Naive thymus-derived CD4-positive, alpha-beta T cell (primary cell): Measurements from ENCODE around the gene DPPA4. TPM values are rescaled to one million over a fixed set of nuclear protein-coding genes. Genes with fewer than 3 reads are reported as not detected.
"Not testable (repeated sequence)": the region's sequence is repeated elsewhere in the genome, so short reads cannot be mapped to it uniquely, and the experiment has no call there.

Experiments used
- ATAC-seq: fragments of 150-1000 bp; cut with Tn5 transposase; 2 replicates; pipeline ENCODE4 v1.10.0; 2021; ENCODE audit warnings: mild to moderate bottlenecking, moderate library complexity
- CTCF ChIA-PET: fragments of 350-600 bp; sonication (Branson Sonifier 250); formaldehyde crosslinking; loops from one replicate; lab custom pipeline; 2021; ENCODE audit warnings: antibody characterized with exemption; lab: Charles Lee
- POLR2A ChIA-PET: fragments of 350-600 bp; sonication (Branson Sonifier 250); formaldehyde crosslinking; loops from one replicate; lab custom pipeline; 2021; ENCODE audit warnings: antibody characterized with exemption, inconsistent platforms; lab: Charles Lee
- DNase-seq, 9 donors: peaks; one replicate each; pipeline versions ENCODE4 v3.0.0 to v3.0.0-alpha.2; 2020 to 2022; ENCODE audit warnings: mixed read lengths in 1 of 9
- H3K27ac ChIP-seq: one replicate; pipeline ENCODE4 v1.7.0; 2013; ENCODE audit warnings: mild to moderate bottlenecking, low read depth, low read length, moderate library complexity
- H3K27me3 ChIP-seq, 2 donors: one replicate each; pipeline ENCODE4 v1.7.0; 2013; ENCODE audit warnings: low read length in 2 of 2, mild to moderate bottlenecking in 2 of 2, moderate library complexity in 2 of 2; ENCODE audit not compliant: control insufficient read depth in 2 of 2, insufficient read depth in 2 of 2
- H3K36me3 ChIP-seq, 3 experiments: 1 replicate in 2 of 3; 2 replicates in 1 of 3; pipeline ENCODE4 v1.7.0; 2013; ENCODE audit warnings: low read length in 3 of 3, mild to moderate bottlenecking in 3 of 3, moderate library complexity in 1 of 3; ENCODE audit not compliant: insufficient read depth in 3 of 3, control insufficient read depth in 2 of 3
- H3K4me1 ChIP-seq, 2 donors: one replicate each; pipeline ENCODE4 v1.7.0; 2013; ENCODE audit warnings: low read length in 2 of 2, mild to moderate bottlenecking in 2 of 2, moderate library complexity in 1 of 2; ENCODE audit not compliant: control insufficient read depth in 2 of 2, insufficient read depth in 2 of 2
- H3K4me3 ChIP-seq: 2 replicates; pipeline ENCODE4 v1.7.0; 2013; ENCODE audit warnings: mild to moderate bottlenecking, low read length
- H3K9me3 ChIP-seq, 3 experiments: 1 replicate in 2 of 3; 2 replicates in 1 of 3; pipeline ENCODE4 v1.7.0; 2013; ENCODE audit warnings: low read length in 3 of 3; ENCODE audit not compliant: control insufficient read depth in 2 of 3
- H3K27ac Mint-ChIP-seq, 9 donors: one replicate each; pipeline ENCODE4 v1.8.0; 2020 to 2022; ENCODE audit warnings: mixed read lengths in 9 of 9, mild to moderate bottlenecking in 8 of 9, moderate library complexity in 5 of 9, inconsistent platforms in 2 of 9
- H3K27me3 Mint-ChIP-seq, 5 donors: one replicate each; pipeline ENCODE4 v1.8.0; 2021 to 2022; ENCODE audit warnings: mixed read lengths in 5 of 5, mild to moderate bottlenecking in 1 of 5
- H3K36me3 Mint-ChIP-seq, 5 donors: one replicate each; pipeline ENCODE4 v1.8.0; 2020 to 2022; ENCODE audit warnings: mixed read lengths in 5 of 5, mild to moderate bottlenecking in 3 of 5, inconsistent platforms in 1 of 5
- H3K4me1 Mint-ChIP-seq, 7 donors: one replicate each; pipeline ENCODE4 v1.8.0; 2020 to 2022; ENCODE audit warnings: mixed read lengths in 7 of 7, mild to moderate bottlenecking in 3 of 7, inconsistent platforms in 1 of 7
- H3K4me3 Mint-ChIP-seq, 10 donors: one replicate each; pipeline ENCODE4 v1.8.0; 2020 to 2022; ENCODE audit warnings: mild to moderate bottlenecking in 10 of 10, mixed read lengths in 10 of 10, moderate library complexity in 6 of 10, inconsistent platforms in 2 of 10
- H3K9me3 Mint-ChIP-seq, 11 donors: one replicate each; pipeline ENCODE4 v1.8.0; 2020 to 2022; ENCODE audit warnings: mixed read lengths in 11 of 11, mild to moderate bottlenecking in 4 of 11, inconsistent platforms in 1 of 11, moderate library complexity in 1 of 11
- intact Hi-C, 2 donors: fragments of 100-400 bp; cut with micrococcal nuclease; formaldehyde crosslinking; loops; one replicate each; pipeline ENCODE4 v1.15.1; 2023
- polyA plus RNA-seq, 2 donors: library from polyadenylated mRNA; unstranded; fragments of 300-500 nt; fragmentation: Illumina TruSeq; gene quantifications; one replicate each; pipeline ENCODE4 v1.2.3, GENCODE V29; 2021
- total RNA-seq, 6 experiments: library from RNA in 5 of 6; stranded (reverse) in 5 of 6; gene quantifications; 1 replicate in 5 of 6; 2 replicates in 1 of 6; pipeline ENCODE4 v1.2.3 and lab custom pipeline; 2021 to 2026

The DPPA4 gene
- total and polyA plus RNA-seq, 7 experiments from 2014 or later, result 0.19 to 4.0 (median 1.5) TPM; not detected in 1

DNA sequence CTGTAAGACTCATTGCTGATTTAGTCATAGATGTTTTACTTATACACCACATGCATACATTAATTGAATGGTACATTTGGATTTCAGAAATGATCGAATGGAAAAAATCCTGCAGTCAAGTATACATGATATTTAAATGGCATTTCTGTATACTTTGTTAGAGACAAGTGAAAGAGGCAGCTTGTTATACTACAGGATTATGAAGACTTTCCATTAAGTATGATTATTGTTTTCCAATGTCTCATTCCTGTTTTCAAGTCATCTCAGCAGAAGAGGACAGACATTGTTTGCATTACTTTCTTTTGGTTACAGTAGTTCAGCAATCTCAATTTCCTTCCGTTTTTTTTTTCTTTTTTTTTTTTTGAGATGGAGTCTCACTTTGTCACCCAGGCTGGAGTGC lies 36.6 kb upstream of the DPPA4 start:
- intact Hi-C loops, result no loop called here
- H3K27ac ChIP-seq, result no peak overlapping the region
- Mint-ChIP-seq H3K4me3 (no peak overlapping the region), H3K27me3 (peaks cover 0 to 4% (median 0%) of the 10 kb centered on the region in 5 donors), H3K9me3 (peaks cover 0 to 3% (median 0%) of the 10 kb centered on the region in 11 donors), H3K27ac (no peak overlapping the region), H3K4me1 (no peaks in the 10 kb centered on the region), H3K36me3 (no peaks in the 10 kb centered on the region)
- no peaks in the 10 kb centered on the region for H3K9me3 ChIP-seq
- H3K27me3 ChIP-seq, result no peaks in the 10 kb centered on the region
- no peak overlapping the region for H3K4me3 ChIP-seq
- CTCF ChIA-PET, result no interaction called here
- DNase-seq, result no peak
- no peaks in the 10 kb centered on the region for H3K36me3 ChIP-seq
- POLR2A ChIA-PET, result no interaction called here
- H3K4me1 ChIP-seq, result no peaks in the 10 kb centered on the region
- no peak for ATAC-seq

DNA sequence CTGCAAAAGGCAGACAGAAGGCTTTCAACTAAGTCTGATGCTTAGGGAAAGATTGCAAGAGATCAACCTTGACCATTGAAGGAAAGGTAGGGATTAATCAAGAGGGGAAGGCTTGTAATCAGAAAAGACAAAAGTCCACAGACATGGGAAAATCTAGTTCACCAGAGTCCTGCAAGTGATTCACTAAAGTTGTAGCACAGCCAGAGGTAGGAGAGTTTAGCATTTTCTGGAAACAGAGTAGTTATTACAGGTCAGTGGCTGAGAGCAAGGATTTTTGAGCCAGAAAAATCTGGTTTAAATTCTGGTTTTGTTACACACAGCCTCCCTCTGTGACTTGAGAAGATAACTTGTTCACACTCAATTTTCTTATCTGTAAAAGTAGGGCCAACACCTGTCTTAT lies 35.3 kb upstream of the DPPA4 start:
- Mint-ChIP-seq H3K27ac (no peak overlapping the region), H3K9me3 (peaks cover 0 to 3% (median 0%) of the 10 kb centered on the region in 11 donors), H3K4me3 (no peak overlapping the region), H3K36me3 (no peaks in the 10 kb centered on the region), H3K27me3 (peaks cover 0 to 4% (median 0%) of the 10 kb centered on the region in 5 donors), H3K4me1 (no peaks in the 10 kb centered on the region)
- CTCF ChIA-PET, result no interaction called here
- ATAC-seq (no peak), DNase-seq (no peak)
- POLR2A ChIA-PET, result no interaction called here
- Histone ChIP-seq H3K27me3 (no peaks in the 10 kb centered on the region), H3K27ac (no peak overlapping the region), H3K9me3 (no peaks in the 10 kb centered on the region), H3K4me1 (no peaks in the 10 kb centered on the region), H3K4me3 (no peak overlapping the region), H3K36me3 (no peaks in the 10 kb centered on the region)
- intact Hi-C loops, result no loop called here

DNA sequence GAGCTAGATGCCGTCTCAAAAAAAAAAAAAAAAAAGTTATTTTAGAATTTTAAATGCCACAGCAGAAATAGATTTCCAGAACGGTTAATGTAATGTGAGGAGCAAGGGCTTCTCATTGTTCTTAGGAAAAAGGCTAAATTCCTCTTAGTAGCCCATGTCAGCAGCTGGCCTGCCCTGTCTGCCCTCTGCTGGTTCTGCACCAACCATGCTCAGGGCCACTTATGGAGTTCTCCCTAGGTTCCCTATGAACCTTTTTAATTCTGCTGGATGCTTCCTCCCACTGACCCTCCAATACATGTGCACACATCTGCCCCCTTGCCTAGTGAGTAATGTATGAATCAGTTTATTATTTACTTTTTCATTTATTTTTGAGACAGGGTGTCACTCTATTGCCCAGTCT lies 32.2 kb upstream of the DPPA4 start:
- no peaks in the 10 kb centered on the region for H3K4me1 ChIP-seq

DNA sequence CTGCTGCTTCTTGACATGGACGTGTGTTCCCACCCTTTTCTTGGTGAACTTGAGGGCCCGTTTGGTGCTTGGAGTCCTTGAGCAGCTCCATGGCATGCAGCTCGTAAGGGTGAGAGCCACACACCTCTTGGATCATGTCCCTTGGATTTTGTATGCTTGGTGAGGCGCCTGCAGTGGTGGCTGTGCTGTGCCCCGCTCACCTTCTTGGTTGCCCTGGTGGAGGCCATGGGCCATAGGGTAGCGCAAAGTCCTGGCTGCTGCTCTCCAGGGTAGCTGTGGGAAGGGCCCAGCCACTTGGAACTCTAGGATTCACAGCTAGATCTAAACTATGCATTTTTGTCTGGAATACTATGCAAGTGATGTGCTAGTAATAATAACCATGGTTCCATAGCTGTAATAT lies 26.7 kb upstream of the DPPA4 start:
- no peak overlapping the region for H3K27ac Mint-ChIP-seq
- ATAC-seq, result no peak
- Histone ChIP-seq H3K4me1 (no peaks in the 10 kb centered on the region), H3K27me3 (no peaks in the 10 kb centered on the region), H3K27ac (no peak overlapping the region), H3K36me3 (no peaks in the 10 kb centered on the region), H3K9me3 (no peaks in the 10 kb centered on the region), H3K4me3 (no peak overlapping the region)
- H3K27me3 Mint-ChIP-seq, result no peaks in the 10 kb centered on the region
- no peak overlapping the region for H3K4me3 Mint-ChIP-seq
- intact Hi-C loops, result no loop called here
- ChIA-PET CTCF (no interaction called here), POLR2A (interaction anchor here (0.7 kb wide), 1 partner anchor 1112 kb away, joined by 3 read pairs; no protein-coding TSS in a partner anchor)
- H3K36me3 Mint-ChIP-seq, result no peaks in the 10 kb centered on the region
- no peak for DNase-seq
- no peaks in the 10 kb centered on the region for H3K9me3 Mint-ChIP-seq
- H3K4me1 Mint-ChIP-seq, result no peaks in the 10 kb centered on the region

More for the DNA sequence above, 32.2 kb upstream of the DPPA4 start:
- CTCF ChIA-PET, result no interaction called here
- Mint-ChIP-seq H3K27ac (no peak overlapping the region), H3K9me3 (no peaks in the 10 kb centered on the region), H3K4me3 (no peak overlapping the region), H3K36me3 (no peaks in the 10 kb centered on the region), H3K27me3 (no peaks in the 10 kb centered on the region), H3K4me1 (no peaks in the 10 kb centered on the region)
- Histone ChIP-seq H3K27me3 (no peaks in the 10 kb centered on the region), H3K9me3 (no peaks in the 10 kb centered on the region), H3K4me3 (no peak overlapping the region), H3K36me3 (no peaks in the 10 kb centered on the region), H3K27ac (no peak overlapping the region)
- intact Hi-C loops, result no loop called here
- no peak for DNase-seq
- POLR2A ChIA-PET, result no interaction called here
- no peak for ATAC-seq

DNA sequence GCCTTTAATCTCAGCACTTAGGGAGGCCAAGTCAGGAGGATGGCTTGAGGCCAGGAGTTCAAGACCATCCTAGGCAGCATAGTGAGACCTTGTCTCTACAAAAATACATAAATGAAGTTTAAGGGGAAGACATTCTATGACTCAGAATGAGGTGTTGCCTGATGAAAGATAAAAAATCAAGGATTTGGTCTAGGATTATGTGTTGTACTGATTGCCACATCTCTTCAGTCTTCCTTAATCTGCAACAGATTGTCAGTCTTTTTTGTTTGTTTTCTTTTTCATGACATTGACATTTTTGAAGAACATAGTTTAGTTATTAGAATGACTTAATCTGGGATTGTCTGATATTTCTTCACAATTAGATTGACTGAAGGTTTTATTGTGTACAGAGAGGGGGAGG lies 26.3 kb upstream of the DPPA4 start:
- Mint-ChIP-seq H3K27ac (no peak overlapping the region), H3K36me3 (no peaks in the 10 kb centered on the region), H3K4me1 (no peaks in the 10 kb centered on the region), H3K27me3 (no peaks in the 10 kb centered on the region), H3K4me3 (no peak overlapping the region), H3K9me3 (no peaks in the 10 kb centered on the region)
- intact Hi-C loops, result no loop called here
- DNase-seq (no peak), ATAC-seq (no peak)
- H3K4me3 ChIP-seq, result no peak overlapping the region
- H3K4me1 ChIP-seq, result no peaks in the 10 kb centered on the region
- POLR2A ChIA-PET, result no interaction called here
- no peaks in the 10 kb centered on the region for H3K9me3 ChIP-seq
- CTCF ChIA-PET, result no interaction called here
- no peak overlapping the region for H3K27ac ChIP-seq
- H3K27me3 ChIP-seq, result no peaks in the 10 kb centered on the region
- H3K36me3 ChIP-seq, result no peaks in the 10 kb centered on the region

GRCh38 chr3:109362823-109363222 lies 25.5 kb upstream of the DPPA4 start:
- ATAC-seq (no peak), DNase-seq (no peak)
- Histone ChIP-seq H3K4me1 (no peaks in the 10 kb centered on the region), H3K36me3 (no peaks in the 10 kb centered on the region), H3K9me3 (no peaks in the 10 kb centered on the region), H3K27me3 (no peaks in the 10 kb centered on the region), H3K27ac (no peak overlapping the region), H3K4me3 (no peak overlapping the region)
- no peaks in the 10 kb centered on the region for H3K9me3 Mint-ChIP-seq
- H3K27ac Mint-ChIP-seq, result no peak overlapping the region
- intact Hi-C loops, result no loop called here
- CTCF ChIA-PET, result no interaction called here
- H3K27me3 Mint-ChIP-seq, result no peaks in the 10 kb centered on the region
- no peaks in the 10 kb centered on the region for H3K4me1 Mint-ChIP-seq
- H3K36me3 Mint-ChIP-seq, result no peaks in the 10 kb centered on the region
- POLR2A ChIA-PET, result no interaction called here
- H3K4me3 Mint-ChIP-seq, result no peak overlapping the region

DNA sequence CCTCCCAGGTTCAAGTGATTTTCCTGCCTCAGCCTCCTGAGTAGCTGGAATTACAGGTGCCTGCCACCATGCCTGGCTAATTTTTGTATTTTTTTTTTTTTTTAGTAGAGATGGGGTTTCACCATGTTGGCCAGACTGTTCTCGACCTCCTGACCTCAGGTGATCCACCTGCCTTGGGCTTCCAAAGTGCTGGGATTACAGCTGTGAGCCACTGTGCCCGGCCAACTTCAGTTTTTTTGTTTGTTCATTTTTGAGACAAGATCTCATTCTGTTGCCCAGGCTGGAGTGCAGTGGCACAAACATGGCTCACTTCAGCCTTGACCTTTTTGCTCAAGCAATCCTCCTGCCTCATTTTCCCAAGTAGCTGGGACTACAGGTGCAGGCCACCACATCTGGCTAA lies 21.5 kb upstream of the DPPA4 start:
- CTCF ChIA-PET, H3K36me3 Mint-ChIP-seq, intact Hi-C loops, H3K4me1 Mint-ChIP-seq, H3K27me3 ChIP-seq, POLR2A ChIA-PET, H3K4me1 ChIP-seq, ATAC-seq, H3K9me3 ChIP-seq, H3K9me3 Mint-ChIP-seq, H3K36me3 ChIP-seq, H3K4me3 ChIP-seq, H3K27ac ChIP-seq, DNase-seq, H3K27ac Mint-ChIP-seq, H3K4me3 Mint-ChIP-seq: not testable (repeated sequence)
- peaks cover 0 to 21% (median 0%) of the 10 kb centered on the region in 5 donors for H3K27me3 Mint-ChIP-seq
